ENCODE data around the gene NBEAL2.

NBEAL2 gene

DNA sequence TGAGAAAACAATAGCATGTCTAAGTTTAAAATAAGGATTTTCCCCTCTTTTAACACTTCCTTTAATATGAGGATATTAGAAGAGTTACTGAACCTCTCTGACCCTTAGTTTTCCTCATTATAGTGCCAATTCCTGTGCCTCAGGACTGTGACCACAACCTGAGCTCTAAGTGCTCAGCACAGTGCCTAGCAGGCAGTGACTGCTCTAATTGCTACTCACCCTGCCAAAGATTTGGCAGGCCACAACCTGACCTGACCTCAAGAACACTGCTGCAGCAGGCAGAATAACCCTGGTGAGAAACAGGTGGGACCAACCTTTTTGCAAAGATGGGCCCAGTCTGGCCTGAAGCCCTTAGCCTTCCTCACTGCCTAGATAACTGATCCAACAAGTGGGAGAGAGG, 35.7 kb downstream of the NBEAL2 start:
- TF ChIP-seq, protein P1, sequence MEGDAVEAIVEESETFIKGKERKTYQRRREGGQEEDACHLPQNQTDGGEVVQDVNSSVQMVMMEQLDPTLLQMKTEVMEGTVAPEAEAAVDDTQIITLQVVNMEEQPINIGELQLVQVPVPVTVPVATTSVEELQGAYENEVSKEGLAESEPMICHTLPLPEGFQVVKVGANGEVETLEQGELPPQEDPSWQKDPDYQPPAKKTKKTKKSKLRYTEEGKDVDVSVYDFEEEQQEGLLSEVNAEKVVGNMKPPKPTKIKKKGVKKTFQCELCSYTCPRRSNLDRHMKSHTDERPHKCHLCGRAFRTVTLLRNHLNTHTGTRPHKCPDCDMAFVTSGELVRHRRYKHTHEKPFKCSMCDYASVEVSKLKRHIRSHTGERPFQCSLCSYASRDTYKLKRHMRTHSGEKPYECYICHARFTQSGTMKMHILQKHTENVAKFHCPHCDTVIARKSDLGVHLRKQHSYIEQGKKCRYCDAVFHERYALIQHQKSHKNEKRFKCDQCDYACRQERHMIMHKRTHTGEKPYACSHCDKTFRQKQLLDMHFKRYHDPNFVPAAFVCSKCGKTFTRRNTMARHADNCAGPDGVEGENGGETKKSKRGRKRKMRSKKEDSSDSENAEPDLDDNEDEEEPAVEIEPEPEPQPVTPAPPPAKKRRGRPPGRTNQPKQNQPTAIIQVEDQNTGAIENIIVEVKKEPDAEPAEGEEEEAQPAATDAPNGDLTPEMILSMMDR (IDR thresholded peaks at IDR 0.05; ENCODE audit: control extremely low read depth, extremely low read depth, low read depth, missing control alignments), result no peak
- ChIA-PET POLR2A (no interaction called here), CTCF (interaction anchor here (0.9 to 1.5 kb wide), 2 partner anchors 10 to 20 kb away, joined by 3 read pairs; no protein-coding TSS in a partner anchor)
- no peak for DNase-seq (ENCODE audit: extremely low spot score)

DNA sequence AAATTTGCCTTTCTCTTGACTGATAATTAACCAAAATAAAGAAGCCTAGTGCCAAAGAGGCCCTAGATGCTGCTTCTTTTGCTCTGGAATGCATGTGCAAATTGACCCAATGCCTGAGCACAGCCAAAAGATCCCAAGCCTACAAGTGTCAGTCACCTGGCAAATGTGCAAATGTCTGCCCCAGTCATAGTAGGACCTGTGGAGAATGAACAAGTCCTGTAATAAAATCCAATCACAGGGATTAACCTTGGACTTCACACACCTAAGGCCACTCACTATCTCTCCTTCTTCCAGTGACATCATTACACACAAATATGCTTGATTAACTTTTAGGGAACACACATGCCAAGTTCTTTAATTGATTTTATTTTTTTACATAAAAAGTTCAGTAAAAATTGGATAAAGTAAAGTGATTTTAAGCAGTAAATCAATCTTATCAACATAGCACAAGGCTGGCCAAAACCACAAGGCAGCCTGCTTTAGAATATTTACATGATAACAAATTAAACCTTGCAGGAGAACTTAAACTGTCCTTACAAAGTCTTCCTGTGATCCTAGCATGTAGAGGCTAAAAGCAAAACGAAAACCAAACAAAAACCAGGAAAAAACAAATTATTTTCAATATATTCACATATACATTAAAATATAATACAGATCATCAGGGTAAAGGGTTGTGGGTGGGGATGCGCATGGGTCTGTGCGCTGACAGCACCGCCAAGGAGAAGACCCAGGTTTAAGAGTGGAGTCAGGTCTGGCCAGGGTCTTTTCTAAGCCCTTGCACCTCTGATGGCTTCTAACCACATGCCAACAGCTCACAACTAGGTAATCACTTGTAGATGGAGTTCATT, 36.8 kb downstream of the NBEAL2 start:
- ChIA-PET CTCF (interaction anchor here (0.9 to 2.3 kb wide), 3 partner anchors 8 to 405 kb away, joined by 3 to 5 read pairs (median 3); no protein-coding TSS in a partner anchor), POLR2A (no interaction called here)
- TF ChIP-seq, protein P1 (IDR thresholded peaks at IDR 0.05; ENCODE audit: control extremely low read depth, extremely low read depth, low read depth, missing control alignments), result no peak
- DNase-seq (ENCODE audit: extremely low spot score), result no peak

DNA sequence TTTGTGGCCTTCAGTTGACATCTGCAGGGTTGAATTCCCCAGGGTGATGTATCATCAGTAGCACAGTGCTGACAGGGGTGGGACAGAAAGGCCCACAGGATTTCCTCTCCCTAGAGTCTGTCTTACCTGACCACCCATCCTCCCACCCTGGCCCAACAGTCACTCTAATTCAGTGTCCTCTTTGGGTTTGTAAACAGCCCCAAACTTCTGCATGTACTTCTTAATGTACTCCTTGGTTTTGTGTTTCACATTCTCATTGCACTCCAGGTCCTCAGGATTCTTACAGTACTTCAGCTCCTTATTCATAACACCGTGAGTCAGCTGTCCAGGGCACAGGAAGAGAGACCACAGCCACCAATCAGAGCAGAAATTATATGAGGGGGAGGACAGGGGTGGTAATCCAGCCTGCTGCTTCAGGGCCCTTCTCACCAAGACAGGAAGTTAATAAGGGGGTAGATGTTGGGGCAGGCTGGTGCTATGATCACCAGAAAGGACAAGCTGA, 37.5 kb downstream of the NBEAL2 start:
- POLR2A ChIA-PET, result no interaction called here
- CTCF ChIA-PET, result interaction anchor here (0.8 to 2.3 kb wide), 5 partner anchors 24 to 404 kb away, joined by 3 to 5 read pairs (median 3); no protein-coding TSS in a partner anchor
- DNase-seq (ENCODE audit: extremely low spot score), result peak; percentile 35
- TF ChIP-seq, protein P1 (IDR thresholded peaks at IDR 0.05; ENCODE audit: control extremely low read depth, extremely low read depth, low read depth, missing control alignments), result no peak

DNA sequence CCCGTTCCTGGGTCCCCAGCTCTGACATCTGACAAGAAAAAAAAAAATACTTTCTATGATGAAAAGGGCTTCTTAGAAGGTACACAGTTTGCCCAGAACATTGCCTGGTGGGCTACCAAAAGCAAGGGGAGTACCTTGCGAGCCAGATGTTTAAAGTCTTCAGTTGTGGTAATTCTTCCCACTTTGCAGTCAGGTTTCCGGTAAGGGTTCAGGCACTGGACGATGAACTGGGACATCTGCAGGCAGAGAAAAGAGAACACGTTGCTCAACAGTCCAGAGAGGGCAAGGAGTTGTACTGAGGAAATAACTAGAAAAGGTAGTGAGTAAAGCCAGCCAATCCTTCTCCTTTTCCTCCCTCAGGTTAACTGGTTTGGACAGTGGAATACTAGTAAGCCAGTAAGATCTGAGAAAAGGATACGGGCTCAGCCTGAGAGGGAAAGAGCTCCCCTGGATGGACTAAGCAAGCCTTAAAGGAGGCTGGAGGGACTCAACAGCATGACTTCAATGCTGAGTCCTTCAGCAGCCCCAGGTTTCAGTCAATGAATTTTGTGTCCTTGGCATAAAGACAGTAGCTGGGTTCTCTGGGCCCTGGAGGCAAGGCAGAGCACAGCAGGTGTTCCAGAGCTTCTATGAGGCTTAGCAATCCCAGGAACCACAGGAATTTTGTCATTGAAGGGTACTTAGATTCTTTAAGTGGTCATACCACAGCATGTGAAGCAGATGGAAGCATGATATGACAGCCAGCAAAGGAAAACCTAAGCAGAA, 38.2 kb downstream of the NBEAL2 start:
- TF ChIP-seq, protein P1 (IDR thresholded peaks at IDR 0.05; ENCODE audit: control extremely low read depth, extremely low read depth, low read depth, missing control alignments), result no peak
- ChIA-PET POLR2A (no interaction called here), CTCF (interaction anchor here (0.7 to 2.3 kb wide), 7 partner anchors 10 to 404 kb away, joined by 3 to 5 read pairs (median 3); no protein-coding TSS in a partner anchor)
- DNase-seq (ENCODE audit: extremely low spot score), result no peak

DNA sequence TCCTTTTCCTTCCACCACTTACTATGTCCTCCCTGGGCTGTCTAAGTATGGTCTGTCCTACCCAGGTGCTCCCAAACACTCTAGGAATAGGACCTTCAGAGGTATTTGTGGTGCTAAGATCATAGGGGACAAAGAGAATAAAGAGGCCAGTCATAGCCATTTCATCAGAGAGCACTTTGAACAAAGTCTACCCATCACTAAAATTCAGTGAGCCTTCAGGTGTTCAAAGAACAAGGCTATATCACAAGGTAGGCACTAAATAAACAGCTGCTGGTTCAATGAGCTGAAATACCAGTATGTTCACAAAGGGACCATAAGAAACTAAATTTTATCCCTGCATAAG, 38.8 kb downstream of the NBEAL2 start:
- no peak for DNase-seq (ENCODE audit: extremely low spot score)
- ChIA-PET CTCF (interaction anchor here (1.3 to 2.3 kb wide), 4 partner anchors 23 to 146 kb away, joined by 3 to 5 read pairs (median 3); no protein-coding TSS in a partner anchor), POLR2A (no interaction called here)
- TF ChIP-seq, protein P1 (IDR thresholded peaks at IDR 0.05; ENCODE audit: control extremely low read depth, extremely low read depth, low read depth, missing control alignments), result no peak

DNA sequence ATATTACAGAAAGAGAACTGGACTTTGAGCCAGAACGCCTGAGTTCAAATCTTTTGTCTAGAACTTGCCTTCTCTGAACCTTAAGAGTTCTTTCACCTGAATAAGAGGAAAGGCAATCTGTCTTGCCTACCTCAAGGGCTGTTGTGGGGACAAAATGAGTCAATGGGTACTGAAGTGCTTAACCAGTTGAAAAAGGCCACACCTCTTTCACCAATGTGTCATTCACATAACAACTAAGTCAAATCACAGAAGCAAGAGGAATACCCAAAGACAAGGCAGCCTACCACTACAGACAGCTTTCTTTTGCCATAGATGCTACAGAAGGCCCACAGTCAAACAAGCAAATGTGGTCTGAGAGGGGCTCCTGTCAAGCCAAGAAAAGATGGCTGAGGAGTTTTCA, 39.7 kb downstream of the NBEAL2 start:
- ChIA-PET CTCF (interaction anchor here (0.6 to 2.0 kb wide), 3 partner anchors 8 to 145 kb away, joined by 3 to 7 read pairs (median 3); no protein-coding TSS in a partner anchor), POLR2A (no interaction called here)
- peak; percentile 51 for DNase-seq (ENCODE audit: extremely low spot score)
- TF ChIP-seq, protein P1 (IDR thresholded peaks at IDR 0.05; ENCODE audit: control extremely low read depth, extremely low read depth, low read depth, missing control alignments), result no peak

Data from GM10248 (cell line).